Measurements from ENCODE around the gene ATXN1.

DNA sequence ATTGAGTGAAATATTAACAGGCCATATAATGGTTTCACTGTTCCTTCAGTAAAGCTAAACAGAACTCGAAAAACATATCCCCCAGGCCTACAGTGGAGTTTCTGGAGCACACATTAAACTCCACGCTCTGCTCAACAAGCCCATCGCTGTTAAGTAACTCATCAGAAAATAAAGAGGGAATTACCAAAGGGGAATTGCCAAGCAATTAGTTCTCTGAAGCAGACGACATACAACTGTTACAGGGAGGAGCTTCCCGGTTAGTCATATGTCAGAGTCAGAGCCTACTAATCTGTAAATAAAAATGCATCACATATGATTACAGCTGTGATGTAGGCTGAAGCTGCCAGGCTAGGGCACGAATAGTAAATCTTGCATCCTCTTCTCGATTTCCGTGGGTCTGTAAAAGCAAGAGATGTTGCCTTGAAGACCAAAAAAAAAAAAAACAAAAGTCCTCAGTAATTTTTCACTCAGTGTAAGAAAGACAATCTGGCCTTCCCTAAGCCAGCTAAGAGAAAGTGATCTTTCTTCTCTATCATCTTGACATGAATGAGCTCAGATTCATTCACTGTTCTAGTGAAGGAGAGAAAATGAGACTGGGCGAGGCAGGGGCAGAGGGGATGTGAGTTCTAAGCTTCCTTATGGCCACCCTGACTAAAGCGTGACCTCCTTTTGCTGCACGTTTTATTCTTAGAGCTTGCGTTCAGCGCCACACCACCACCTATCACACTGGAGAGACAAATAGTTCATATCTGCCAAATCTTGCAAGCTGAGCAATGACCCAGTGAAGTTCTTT lies 13.8 kb downstream of the ATXN1 start:
- TF ChIP-seq CTCF (conservative IDR thresholded peaks at IDR 0.05; ENCODE audit: low read depth, low read length) (no peak), EZH2 (IDR thresholded peaks at IDR 0.05; ENCODE audit: low read length, unreplicated experiment) (no peak)

Measured in PC-3 (cell line).